Liver (tissue), 9 donors: ENCODE data around the gene BAG5. TPM values are rescaled to one million over a fixed set of nuclear protein-coding genes. Genes with fewer than 3 reads are reported as not detected.

ENCODE experiments used
- DNase-seq: peaks from one replicate; pipeline ENCODE4 v3.0.0-alpha.2; 2017; ENCODE audit warnings: low spot score
- H3K27ac ChIP-seq, 2 donors: one replicate each; pipeline ENCODE4 v1.7.0; 2013; ENCODE audit warnings: inconsistent platforms in 2 of 2, low read length in 2 of 2, control low read depth in 1 of 2, low read depth in 1 of 2, mild to moderate bottlenecking in 1 of 2
- H3K27me3 ChIP-seq, 4 donors: one replicate each; pipeline versions ENCODE4 v1.6.1 to v1.7.0; 2013; ENCODE audit warnings: low read length in 3 of 4, inconsistent platforms in 1 of 4, mild to moderate bottlenecking in 1 of 4, moderate library complexity in 1 of 4; ENCODE audit not compliant: control insufficient read depth in 4 of 4, insufficient read depth in 4 of 4
- H3K36me3 ChIP-seq, 4 donors: one replicate each; pipeline versions ENCODE4 v1.6.1 to v1.7.0; 2013; ENCODE audit warnings: low read length in 3 of 4, mild to moderate bottlenecking in 3 of 4, low read depth in 1 of 4, moderate library complexity in 1 of 4; ENCODE audit not compliant: control insufficient read depth in 4 of 4, insufficient read depth in 3 of 4
- H3K4me1 ChIP-seq, 4 donors: one replicate each; pipeline versions ENCODE4 v1.6.1 to v1.7.0; 2013; ENCODE audit warnings: low read length in 3 of 4, mild to moderate bottlenecking in 3 of 4, moderate library complexity in 1 of 4; ENCODE audit not compliant: control insufficient read depth in 4 of 4, insufficient read depth in 4 of 4
- H3K4me3 ChIP-seq, 3 donors: one replicate each; pipeline versions ENCODE4 v1.6.1 to v1.7.0; 2013; ENCODE audit warnings: low read length in 3 of 3, control low read depth in 1 of 3, low read depth in 1 of 3, mild to moderate bottlenecking in 1 of 3
- H3K9ac ChIP-seq, 2 donors: one replicate each; pipeline ENCODE4 v1.7.0; 2013; ENCODE audit warnings: low read length in 2 of 2, mild to moderate bottlenecking in 2 of 2, moderate library complexity in 2 of 2, control low read depth in 1 of 2, low read depth in 1 of 2
- H3K9me3 ChIP-seq, 4 donors: one replicate each; pipeline versions ENCODE4 v1.6.1 to v1.7.0; 2013; ENCODE audit warnings: low read length in 3 of 4; ENCODE audit not compliant: control insufficient read depth in 4 of 4
- EGR1 ChIP-seq, 2 donors: IDR thresholded peaks; 2 replicates each; pipeline ENCODE4 v1.6.1; 2016 to 2018; ENCODE audit warnings: antibody characterized with exemption in 2 of 2, low read depth in 2 of 2
- FOXA1 ChIP-seq: IDR thresholded peaks from 2 replicates; pipeline ENCODE4 v1.6.1; 2016; ENCODE audit warnings: antibody characterized with exemption
- FOXA2 ChIP-seq: IDR thresholded peaks from 2 replicates; pipeline ENCODE4 v1.6.1; 2016; ENCODE audit warnings: antibody characterized with exemption
- GABPA ChIP-seq, 2 donors: IDR thresholded peaks in 1 of 2; conservative IDR thresholded peaks in 1 of 2; 2 replicates each; pipeline ENCODE4 v1.6.1; 2016; ENCODE audit warnings: antibody characterized with exemption in 2 of 2, mild to moderate bottlenecking in 1 of 2, moderate library complexity in 1 of 2
- HNF4A ChIP-seq, 2 donors: conservative IDR thresholded peaks; 2 replicates each; pipeline ENCODE4 v1.6.1; 2016; ENCODE audit warnings: antibody characterized with exemption in 2 of 2, mild to moderate bottlenecking in 2 of 2
- HNF4G ChIP-seq: IDR thresholded peaks from 2 replicates; pipeline ENCODE4 v1.6.1; 2016; ENCODE audit warnings: antibody characterized with exemption
- MAX ChIP-seq: IDR thresholded peaks from 2 replicates; pipeline ENCODE4 v1.6.1; 2016; ENCODE audit warnings: antibody characterized with exemption
- NR2F2 ChIP-seq: IDR thresholded peaks from 2 replicates; pipeline ENCODE4 v1.6.1; 2016; ENCODE audit warnings: antibody characterized with exemption
- RAD21 ChIP-seq, 2 donors: IDR thresholded peaks; 2 replicates each; pipeline ENCODE4 v1.6.1; 2016; ENCODE audit warnings: antibody characterized with exemption in 2 of 2, mild to moderate bottlenecking in 2 of 2
- REST ChIP-seq: IDR thresholded peaks from 2 replicates; pipeline ENCODE4 v1.6.1; 2016; ENCODE audit warnings: antibody characterized with exemption, mild to moderate bottlenecking
- RXRA ChIP-seq, 2 donors: IDR thresholded peaks; 2 replicates each; pipeline ENCODE4 v1.6.1; 2017 to 2018; ENCODE audit warnings: antibody characterized with exemption in 2 of 2, mild to moderate bottlenecking in 1 of 2
- SP1 ChIP-seq: IDR thresholded peaks from 2 replicates; pipeline ENCODE4 v1.6.1; 2018; ENCODE audit warnings: antibody characterized with exemption, mild to moderate bottlenecking
- TAF1 ChIP-seq: conservative IDR thresholded peaks from 2 replicates; pipeline ENCODE4 v1.6.1; 2016; ENCODE audit warnings: antibody characterized with exemption, mild to moderate bottlenecking
- YY1 ChIP-seq: IDR thresholded peaks from 2 replicates; pipeline ENCODE4 v1.6.1; 2016; ENCODE audit warnings: antibody characterized with exemption, mild to moderate bottlenecking
- whole genome bisulfite sequencing: extraction: QIAGEN DNeasy Blood & Tissue Kit; methylation state at CpG from one replicate; pipeline ENCODE4 v1.1.7; 2013; 5-methylcytosine and 5-hydroxymethylcytosine counted together
- polyA plus RNA-seq, 2 donors: library from polyadenylated mRNA; stranded (reverse) in 1 of 2; unstranded in 1 of 2; fragments of 200-250 nt in 1 of 2; fragments of >200 nt in 1 of 2; fragmentation: Nextera tagmentation in 1 of 2; extraction: Ambion mirVana in 1 of 2; gene quantifications; one replicate each; pipeline versions ENCODE4 v1.2.1 to v1.2.3, GENCODE V29; 2013 to 2015
- total RNA-seq, 2 donors: library from RNA; depleted of rRNA; stranded (reverse); fragments of >200 nt; gene quantifications; one replicate each; pipeline ENCODE4 v1.2.3, GENCODE V29; 2014
- donor health status: healthy.
- donor health status: healthy.
- donor health status: healthy.
- donor health status: healthy.
- donor health status: healthy.

BAG5 gene
- total and polyA plus RNA-seq, 4 donors = 5.4 to 12.5 (median 8.8) TPM

- Histone ChIP-seq H3K36me3 (peaks cover 0 to 6% (median 2%) of the 10 kb centered on the region in 4 donors), H3K4me3 (peak overlapping the region; percentile 11 to 89 (median 64)), H3K4me1 (peaks cover 15 to 68% (median 38%) of the 10 kb centered on the region in 4 donors), H3K27me3 (no peaks in the 10 kb centered on the region), H3K9me3 (no peaks in the 10 kb centered on the region), H3K9ac (peak overlapping the region; percentile 49 to 62), H3K27ac (peak overlapping the region; percentile 75 to 84)
- TF ChIP-seq HNF4A (conservative IDR thresholded peaks at IDR 0.05) = no peak
- no peak for TF ChIP-seq GABPA (IDR thresholded peaks at IDR 0.05 in 1 of 2, conservative IDR thresholded peaks at IDR 0.05 in 1 of 2)
- no peak for TF ChIP-seq REST
- TF ChIP-seq FOXA2 = no peak
- no peak for TF ChIP-seq YY1
- no peak for TF ChIP-seq NR2F2
- no peak for TF ChIP-seq RAD21 (IDR thresholded peaks at IDR 0.05)
- TF ChIP-seq SP1 = no peak
- TF ChIP-seq RXRA (IDR thresholded peaks at IDR 0.05) = no peak
- TF ChIP-seq TAF1 = no peak
- no peak for TF ChIP-seq EGR1 (IDR thresholded peaks at IDR 0.05; ENCODE audit: low read depth in 2 of 2)
- DNase-seq = no peak
- 58% methylated on average over 10 of the region's 10 CpGs for WGBS
Measured at GRCh38 chr14:103528146-103528586, 34.3 kb downstream of the BAG5 start.

GRCh38 chr14:103527408-103528145 is 34.9 kb downstream of the BAG5 start:
- WGBS = 87% methylated on average over 14 of the region's 14 CpGs
- Histone ChIP-seq H3K4me3 (no peak overlapping the region), H3K9me3 (no peaks in the 10 kb centered on the region), H3K4me1 (peaks cover 20 to 74% (median 42%) of the 10 kb centered on the region in 4 donors), H3K36me3 (peaks cover 0 to 2% (median under 1%) of the 10 kb centered on the region in 4 donors), H3K27ac (peak overlapping the region in 1 of 2 donors; percentile 84), H3K27me3 (no peaks in the 10 kb centered on the region), H3K9ac (no peak overlapping the region)
- TF ChIP-seq TAF1 (no peak), RAD21 (IDR thresholded peaks at IDR 0.05) (no peak), GABPA (IDR thresholded peaks at IDR 0.05 in 1 of 2, conservative IDR thresholded peaks at IDR 0.05 in 1 of 2) (no peak), RXRA (IDR thresholded peaks at IDR 0.05) (no peak), SP1 (no peak), MAX (no peak), REST (no peak), YY1 (no peak), FOXA1 (no peak), NR2F2 (no peak), HNF4G (no peak)
- no peak for DNase-seq
